ENCODE results near the gene VPS18.
"Not testable (repeated sequence)": the region's sequence is repeated elsewhere in the genome, so short reads cannot be mapped to it uniquely, and the experiment has no call there.

VPS18 gene

DNA sequence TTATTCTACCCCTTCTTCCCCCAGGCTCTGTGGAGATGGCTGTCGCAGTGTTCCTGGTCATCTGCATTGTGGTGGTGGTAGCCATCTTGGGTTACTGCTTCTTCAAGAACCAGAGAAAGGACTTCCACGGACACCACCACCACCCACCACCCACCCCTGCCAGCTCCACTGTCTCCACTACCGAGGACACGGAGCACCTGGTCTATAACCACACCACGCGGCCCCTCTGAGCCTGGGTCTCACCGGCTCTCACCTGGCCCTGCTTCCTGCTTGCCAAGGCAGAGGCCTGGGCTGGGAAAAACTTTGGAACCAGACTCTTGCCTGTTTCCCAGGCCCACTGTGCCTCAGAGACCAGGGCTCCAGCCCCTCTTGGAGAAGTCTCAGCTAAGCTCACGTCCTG lies 37.5 kb upstream of the VPS18 start:
- no peak for DNase-seq (ENCODE audit: low read depth)
- TF ChIP-seq CTCF (IDR thresholded peaks at IDR 0.05; ENCODE audit: low read depth, low read length, missing control alignments): no peak
- in situ Hi-C loops (cut with HindIII; ENCODE audit: low sequenced_read_pairs): no loop called here
- no peak overlapping the region for H3K4me3 ChIP-seq (ENCODE audit: low read depth, low read length)

DNA sequence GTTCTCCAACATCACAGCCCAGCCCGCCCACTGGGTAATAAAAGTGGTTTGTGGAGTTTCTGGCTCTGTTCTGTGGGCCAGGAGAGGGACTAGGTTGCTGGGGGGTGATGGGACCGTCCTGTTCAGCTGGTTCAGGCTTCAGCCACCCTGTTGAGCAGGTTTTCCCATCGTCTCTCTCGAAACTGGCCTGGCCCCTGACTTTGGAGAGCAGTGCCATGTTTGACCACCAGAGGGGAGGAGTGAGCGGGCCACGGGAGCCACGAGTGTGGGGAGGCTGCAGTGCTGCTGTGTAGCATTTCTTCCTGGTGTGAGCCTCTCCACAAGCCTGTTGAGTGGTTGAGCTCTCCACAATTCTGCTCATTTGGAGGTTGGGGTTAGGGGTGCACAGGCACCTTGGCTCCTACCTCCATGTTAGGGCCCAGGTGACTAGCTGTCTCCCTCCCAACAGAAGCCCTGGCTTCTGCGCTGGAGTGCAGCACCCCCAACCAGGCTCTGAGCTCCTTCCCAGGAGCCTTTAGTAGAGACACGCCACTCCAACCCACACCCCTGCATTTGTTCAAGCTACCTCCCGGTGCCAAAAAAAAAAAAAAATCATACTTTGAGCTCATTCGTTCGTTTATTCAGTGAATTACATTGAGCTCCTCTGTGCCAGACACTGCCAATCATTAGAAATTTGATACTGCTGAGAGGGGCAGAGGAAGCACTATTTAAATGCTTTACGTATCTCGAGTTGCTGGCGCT lies 36.5 kb upstream of the VPS18 start:
- in situ Hi-C loops (cut with HindIII; ENCODE audit: low sequenced_read_pairs): no loop called here
- H3K4me3 ChIP-seq (ENCODE audit: low read depth, low read length): no peak overlapping the region
- peak; percentile 99 for TF ChIP-seq CTCF (IDR thresholded peaks at IDR 0.05; ENCODE audit: low read depth, low read length, missing control alignments)
- DNase-seq (ENCODE audit: low read depth): peak; percentile 29

GRCh38 chr15:40858706-40859105 lies 35.5 kb upstream of the VPS18 start:
- no peak for DNase-seq (ENCODE audit: low read depth)
- in situ Hi-C loops (cut with HindIII; ENCODE audit: low sequenced_read_pairs): no loop called here
- no peak for TF ChIP-seq CTCF (IDR thresholded peaks at IDR 0.05; ENCODE audit: low read depth, low read length, missing control alignments)
- H3K4me3 ChIP-seq (ENCODE audit: low read depth, low read length): no peak overlapping the region

DNA sequence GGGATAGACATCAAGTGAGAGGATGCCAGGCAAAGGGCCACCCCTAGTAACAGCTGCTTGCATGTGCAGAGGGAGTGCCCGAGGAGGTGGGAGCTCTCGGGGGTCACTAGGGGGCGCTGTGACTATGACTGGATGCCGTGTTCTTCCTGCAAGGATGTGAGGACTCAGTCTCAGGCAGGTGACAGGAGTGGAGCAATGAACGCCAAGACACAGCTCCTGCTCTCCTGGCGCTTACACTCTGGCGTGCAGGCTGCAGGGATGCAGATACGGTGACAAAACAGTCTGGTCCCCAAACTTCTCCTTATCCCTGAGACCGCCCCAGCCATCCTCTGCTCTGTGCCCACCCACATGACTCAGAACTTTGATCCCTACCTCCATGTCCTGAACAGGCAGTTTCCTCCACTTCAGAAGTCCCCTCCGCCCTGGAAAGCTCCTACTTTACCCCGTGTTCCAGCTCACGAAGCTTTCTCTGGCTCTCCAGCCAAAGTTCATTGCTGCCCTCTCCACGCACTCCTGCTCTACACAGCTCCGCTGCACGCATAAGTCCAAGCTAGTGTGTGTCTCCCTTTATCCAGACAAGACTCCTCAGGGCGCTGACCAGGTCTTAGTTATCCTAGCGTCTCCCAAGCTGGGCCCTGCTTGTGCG lies 34.9 kb upstream of the VPS18 start:
- in situ Hi-C loops (cut with HindIII; ENCODE audit: low sequenced_read_pairs): no loop called here
- TF ChIP-seq CTCF (IDR thresholded peaks at IDR 0.05; ENCODE audit: low read depth, low read length, missing control alignments): peak; percentile 85
- H3K4me3 ChIP-seq (ENCODE audit: low read depth, low read length): no peak overlapping the region
- DNase-seq (ENCODE audit: low read depth): peak; percentile 50

GRCh38 chr15:40861147-40861546 lies 33.1 kb upstream of the VPS18 start:
- in situ Hi-C loops (cut with HindIII; ENCODE audit: low sequenced_read_pairs); H3K4me3 ChIP-seq (ENCODE audit: low read depth, low read length); DNase-seq (ENCODE audit: low read depth): not testable (repeated sequence)

DNA sequence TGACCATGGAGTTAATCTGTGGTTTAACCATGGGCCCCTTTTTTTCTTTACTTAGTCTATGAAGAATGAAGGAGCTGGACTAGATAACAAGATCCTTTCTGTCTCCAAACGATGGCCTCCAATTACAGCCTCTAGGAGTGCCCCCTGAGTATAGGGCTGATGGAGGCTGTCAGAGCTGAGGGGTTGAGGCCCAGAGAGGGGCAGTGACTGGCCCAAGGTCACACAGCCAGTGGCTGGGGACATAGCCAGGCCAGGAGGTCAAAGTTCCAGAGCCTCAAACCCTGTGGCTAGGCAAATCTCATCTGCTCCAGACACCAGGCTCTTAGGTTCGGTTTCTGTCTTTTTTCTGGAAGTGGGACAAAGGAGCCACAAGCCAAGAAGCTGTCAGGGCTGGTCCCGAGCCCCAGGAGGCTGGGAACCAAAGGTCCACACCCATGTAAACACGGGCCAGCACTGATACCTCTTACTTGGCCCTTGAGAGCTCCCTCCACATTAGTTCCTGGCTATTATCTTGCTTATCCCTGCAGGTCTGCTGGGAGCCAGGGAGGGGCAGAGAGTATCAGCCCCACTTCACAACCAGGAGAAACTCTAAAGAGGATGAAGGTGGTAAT lies 30.5 kb upstream of the VPS18 start:
- no peak for TF ChIP-seq CTCF (IDR thresholded peaks at IDR 0.05; ENCODE audit: low read depth, low read length, missing control alignments)
- DNase-seq (ENCODE audit: low read depth): no peak
- in situ Hi-C loops (cut with HindIII; ENCODE audit: low sequenced_read_pairs): no loop called here
- no peak overlapping the region for H3K4me3 ChIP-seq (ENCODE audit: low read depth, low read length)

- no peak for DNase-seq (ENCODE audit: low read depth)
- in situ Hi-C loops (cut with HindIII; ENCODE audit: low sequenced_read_pairs): no loop called here
- TF ChIP-seq CTCF (IDR thresholded peaks at IDR 0.05; ENCODE audit: low read depth, low read length, missing control alignments): no peak
- H3K4me3 ChIP-seq (ENCODE audit: low read depth, low read length): no peak overlapping the region
Measured at GRCh38 chr15:40867199-40867598, 27.1 kb upstream of the VPS18 start.

All from astrocyte of the cerebellum (primary cell).